Measurements from ENCODE around the gene CCDC107.

The CCDC107 gene

GRCh38 chr9:35696520-35697215 is 38.6 kb downstream of the CCDC107 start:
- FAIRE-seq = peak; percentile 9

DNA sequence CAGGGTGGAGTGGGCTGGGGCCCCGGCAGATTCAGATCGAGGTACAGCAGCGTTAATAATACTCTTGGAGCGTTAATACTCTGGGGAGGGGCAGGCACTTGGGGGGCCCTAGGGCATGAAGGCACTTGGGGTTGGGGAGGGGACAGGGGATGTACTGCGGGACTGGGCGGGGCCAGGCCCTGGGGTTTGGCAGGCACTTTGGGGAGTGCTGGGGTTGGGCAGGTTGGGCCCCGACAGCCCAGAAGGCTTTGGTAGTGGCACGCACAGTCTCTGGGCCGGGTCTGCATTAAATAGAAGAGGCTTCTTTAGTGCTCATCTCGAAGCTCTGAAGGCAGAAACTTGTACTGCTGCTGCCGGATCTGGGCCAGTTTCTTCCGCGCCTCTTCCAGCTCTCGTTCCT is 39.4 kb downstream of the CCDC107 start:
- DNase-seq (ENCODE audit: insufficient read length, low spot score) (no peak), FAIRE-seq (no peak)

More at GRCh38 chr9:35696520-35697215, 38.6 kb downstream of the CCDC107 start:
- peak; percentile 45 for DNase-seq (ENCODE audit: insufficient read length, low spot score)

DNA sequence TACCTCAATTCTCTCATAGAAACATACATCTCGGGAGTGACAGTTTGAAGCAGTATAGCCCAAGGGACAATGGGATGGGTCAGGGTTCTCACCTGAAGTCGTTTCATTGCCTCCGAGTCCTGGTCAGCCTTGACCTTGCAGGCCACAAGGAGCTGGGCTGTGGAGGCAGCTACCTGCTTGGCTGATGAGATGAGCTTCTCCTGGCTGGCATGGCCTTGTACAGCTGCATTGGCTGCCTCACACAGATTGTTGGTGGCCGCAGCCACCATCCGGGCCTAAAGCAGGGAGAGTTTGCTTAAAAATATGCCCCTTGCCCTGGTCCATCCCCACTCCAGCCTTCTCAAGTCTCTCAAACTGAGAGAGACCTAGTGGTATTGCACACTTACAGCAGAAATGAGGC is 40.1 kb downstream of the CCDC107 start:
- DNase-seq (ENCODE audit: insufficient read length, low spot score) (no peak), FAIRE-seq (no peak)

GRCh38 chr9:35700031-35700430 is 41.9 kb downstream of the CCDC107 start:
- no peak for DNase-seq (ENCODE audit: insufficient read length, low spot score)
- FAIRE-seq = no peak

DNA sequence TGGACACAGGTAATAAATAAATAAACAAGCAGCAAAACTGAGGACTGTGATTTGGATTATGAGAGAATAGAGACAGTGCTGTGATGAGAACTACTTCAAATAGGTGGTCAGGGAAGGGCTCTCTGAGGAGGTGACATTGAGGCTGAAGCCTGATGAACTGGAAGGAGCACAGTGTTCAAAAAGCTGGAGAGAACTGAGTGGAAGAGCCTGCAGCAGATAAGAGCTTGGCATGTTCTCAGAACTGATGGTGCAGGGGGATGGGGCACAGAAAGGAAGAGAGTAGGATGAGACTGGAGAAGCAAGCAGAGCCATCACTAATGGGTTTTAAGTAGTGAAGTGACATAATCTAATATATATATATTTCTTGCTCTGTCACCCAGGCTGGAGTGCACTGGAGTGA is 42.9 kb downstream of the CCDC107 start:
- FAIRE-seq = no peak

GRCh38 chr9:35702696-35703095 is 44.6 kb downstream of the CCDC107 start:
- FAIRE-seq = no peak
- no peak for DNase-seq (ENCODE audit: insufficient read length, low spot score)

More for the DNA sequence above, 42.9 kb downstream of the CCDC107 start:
- no peak for DNase-seq (ENCODE audit: insufficient read length, low spot score)

DNA sequence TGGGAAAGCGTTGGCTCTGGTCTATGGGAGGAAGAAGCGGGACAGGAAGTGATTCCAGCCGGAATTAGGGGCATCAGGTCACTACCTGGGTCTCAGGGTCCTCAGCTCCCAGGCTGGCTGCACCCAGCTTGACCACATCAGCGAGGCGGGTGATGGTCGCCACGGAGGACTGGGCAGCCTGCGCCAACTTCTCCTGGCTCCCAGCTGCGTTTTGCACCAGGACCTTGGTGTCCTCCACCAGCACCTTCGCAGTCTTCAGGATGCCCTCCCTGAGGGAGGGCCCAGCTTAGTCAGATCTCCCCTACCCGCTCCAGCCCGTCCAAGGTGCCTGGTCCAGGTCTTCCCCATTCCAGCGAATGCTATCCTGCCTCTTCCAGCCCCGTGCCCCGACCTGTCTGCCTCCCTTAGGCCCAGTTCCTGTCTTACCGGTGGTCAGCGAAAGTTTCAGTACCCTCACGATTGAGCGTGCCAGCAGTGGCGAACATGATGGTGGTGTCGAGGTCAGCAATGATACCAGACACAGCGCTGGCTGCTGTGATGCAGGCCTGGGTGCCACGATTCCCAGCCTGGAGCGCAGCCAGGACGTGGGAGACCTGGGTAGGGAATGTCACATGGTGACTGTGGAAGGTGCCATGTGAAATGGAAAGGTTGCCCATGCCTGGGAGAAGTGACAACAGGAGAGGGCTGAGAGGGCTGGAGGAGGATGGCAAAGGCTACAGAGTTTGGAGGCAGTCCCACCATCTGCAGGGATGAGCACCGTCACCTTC is 46.0 kb downstream of the CCDC107 start:
- no peak for DNase-seq (ENCODE audit: insufficient read length, low spot score)
- FAIRE-seq = no peak

DNA sequence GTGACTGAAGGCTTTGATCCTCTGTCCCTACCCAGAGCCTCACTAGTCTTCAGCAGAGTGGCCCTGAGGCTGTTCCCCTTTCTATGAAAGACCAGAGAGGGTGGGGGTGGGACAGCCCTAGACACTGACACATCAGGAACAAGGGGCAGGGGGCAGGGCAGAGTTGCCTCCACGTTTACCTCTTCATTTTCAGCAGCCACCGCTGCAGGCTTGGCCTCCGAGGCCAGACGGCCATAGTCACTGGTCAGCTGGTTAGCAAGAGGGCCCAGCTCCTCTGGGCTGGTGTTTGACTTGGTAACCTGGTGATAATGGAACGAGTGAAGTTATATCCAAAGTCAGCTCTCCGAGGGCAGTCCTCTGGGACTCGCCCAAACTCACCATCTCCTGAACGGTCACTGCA is 47.3 kb downstream of the CCDC107 start:
- DNase-seq (ENCODE audit: insufficient read length, low spot score) (no peak), FAIRE-seq (no peak)

DNA sequence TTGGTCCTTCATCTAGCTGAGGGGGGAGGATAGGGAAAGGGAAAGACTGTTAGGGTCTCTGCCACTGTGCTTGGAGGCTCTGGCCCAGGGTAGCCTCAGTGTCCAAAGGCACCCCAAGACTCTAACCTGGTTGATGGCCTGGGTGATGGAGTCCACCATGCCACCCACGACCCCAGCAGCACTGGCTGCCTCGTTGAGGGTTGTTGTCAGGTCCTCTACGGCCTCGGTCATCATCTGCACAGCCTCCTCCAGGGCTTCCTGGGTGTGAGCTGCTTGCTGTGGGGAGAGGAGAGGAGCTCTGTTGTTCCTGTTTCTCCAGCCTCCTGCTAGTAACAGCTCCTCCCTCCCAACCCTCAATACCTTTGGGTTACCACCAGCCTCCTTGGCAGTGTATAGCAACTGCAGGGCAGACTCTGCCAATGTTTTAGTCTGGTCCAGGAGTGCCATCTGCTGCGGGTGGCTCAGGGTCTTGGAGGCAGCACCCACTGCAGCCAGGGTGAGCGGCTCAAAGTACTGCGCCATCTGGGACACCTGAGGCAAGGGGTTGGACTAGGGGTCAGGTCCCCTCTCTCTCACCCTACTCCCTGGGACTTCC is 47.8 kb downstream of the CCDC107 start:
- no peak for DNase-seq (ENCODE audit: insufficient read length, low spot score)
- no peak for FAIRE-seq

GRCh38 chr9:35706951-35707350 is 48.9 kb downstream of the CCDC107 start:
- FAIRE-seq (no peak), DNase-seq (ENCODE audit: insufficient read length, low spot score) (no peak)

DNA sequence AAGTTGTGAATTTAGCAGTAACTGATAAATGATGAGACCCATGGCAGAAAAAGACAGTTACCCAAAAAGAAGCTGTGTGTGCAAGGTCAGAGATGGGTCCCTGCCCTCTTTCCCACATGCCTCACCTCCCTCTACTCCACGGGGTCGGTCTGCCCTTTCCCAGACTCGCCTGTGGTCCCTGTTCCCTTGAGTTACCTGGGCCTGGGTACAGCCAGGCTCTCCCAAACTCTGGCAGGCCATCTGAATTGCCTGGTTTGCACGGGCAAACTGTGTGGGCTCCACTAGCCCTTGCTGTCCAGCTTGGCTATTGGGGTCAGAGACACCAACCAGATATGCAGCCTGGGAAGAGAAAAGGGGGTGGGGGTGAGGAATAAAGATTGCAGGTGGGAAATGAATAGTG is 50.1 kb downstream of the CCDC107 start:
- DNase-seq (ENCODE audit: insufficient read length, low spot score) (no peak), FAIRE-seq (no peak)

- FAIRE-seq (no peak), DNase-seq (ENCODE audit: insufficient read length, low spot score) (no peak)
Measured at GRCh38 chr9:35710818-35711500, 52.9 kb downstream of the CCDC107 start.
